ENCODE measurements around the gene RAD9A.

- TF ChIP-seq POLR2A (IDR thresholded peaks at IDR 0.05) = peak in 1 of 2 donors; percentile 84
- TF ChIP-seq CTCF (IDR thresholded peaks at IDR 0.05) = peak in 1 of 12 donors; percentile 5
These were observed 38.3 kb upstream of the RAD9A start, which contains the start of gene POLD4 for GRCh38 chr11:67353317-67354074.

Data from heart left ventricle (tissue), 13 donors.